Brain microvascular endothelial cell (primary cell): Measurements from ENCODE around the gene DLGAP1.

Source experiments
- DNase-seq: peaks from one replicate; pipeline ENCODE4 v3.0.0-alpha.2; 2020
- H3K27ac ChIP-seq: fragments of 250-450 bp; sonication (Bioruptor Pico); 2 replicates; pipeline ENCODE4 v1.5.1; 2020; ENCODE audit warnings: mild to moderate bottlenecking, moderate library complexity
- H3K27me3 ChIP-seq: fragments of 250-450 bp; sonication (Bioruptor Pico); replicated peaks from 2 replicates; pipeline ENCODE4 v1.5.1; 2020; ENCODE audit warnings: mild to moderate bottlenecking
- H3K36me3 ChIP-seq: fragments of 250-450 bp; sonication (Bioruptor Pico); replicated peaks from 2 replicates; pipeline ENCODE4 v1.5.1; 2020; ENCODE audit warnings: mild to moderate bottlenecking
- H3K4me3 ChIP-seq: 2 replicates; pipeline ENCODE4 v1.5.1; 2011; ENCODE audit warnings: low read depth, mild to moderate bottlenecking, control low read depth, low read length, moderate library complexity
- CTCF ChIP-seq: IDR thresholded peaks from 2 replicates; pipeline ENCODE4 v1.5.1; 2011; ENCODE audit warnings: low read depth, mild to moderate bottlenecking, moderate library complexity, low read length, control low read depth, inconsistent platforms; ENCODE audit errors: missing control alignments
- in situ Hi-C: cut with HindIII; loops from 2 replicates; pipeline ENCODE4 v1.10.0; 2017; ENCODE audit warnings: low sequenced_read_pairs, low pct_ligation_motif_present

Gene DLGAP1

GRCh38 chr18:3671176-3671575, 783.9 kb downstream of the DLGAP1 start:
- Histone ChIP-seq H3K36me3 (no peaks in the 10 kb centered on the region), H3K27ac (no peak overlapping the region), H3K4me3 (no peak overlapping the region), H3K27me3 (no peaks in the 10 kb centered on the region)
- no peak for DNase-seq
- no peak for TF ChIP-seq CTCF
- in situ Hi-C loops, result loop anchor here (25.0 kb wide), 1 partner anchor 384 kb away; no protein-coding TSS in a partner anchor

DNA sequence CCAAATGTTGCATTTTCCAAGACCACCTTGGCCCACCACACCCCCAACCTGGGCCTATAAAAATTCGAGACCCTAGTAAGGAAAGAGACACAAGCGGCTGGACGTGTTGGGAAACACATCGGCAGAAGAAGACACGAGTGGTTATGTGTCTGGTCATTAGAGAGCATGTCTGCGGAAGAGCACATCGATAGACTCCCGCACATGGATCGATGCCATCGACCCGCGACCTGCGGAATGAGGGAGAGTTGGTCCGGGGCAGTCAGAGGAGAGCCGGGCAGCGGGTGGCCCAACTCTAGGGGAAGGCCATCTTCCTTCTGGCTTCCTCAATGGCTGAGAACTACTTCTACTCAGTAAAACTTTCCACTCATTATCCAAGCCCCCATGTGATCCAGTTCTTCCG, 785.7 kb downstream of the DLGAP1 start:
- no peaks in the 10 kb centered on the region for H3K36me3 ChIP-seq
- DNase-seq, result no peak
- no peak overlapping the region for H3K27ac ChIP-seq
- H3K4me3 ChIP-seq, result no peak overlapping the region
- no peak for TF ChIP-seq CTCF
- H3K27me3 ChIP-seq, result no peaks in the 10 kb centered on the region
- in situ Hi-C loops, result loop anchor here (25.0 kb wide), 1 partner anchor 382 kb away; no protein-coding TSS in a partner anchor

DNA sequence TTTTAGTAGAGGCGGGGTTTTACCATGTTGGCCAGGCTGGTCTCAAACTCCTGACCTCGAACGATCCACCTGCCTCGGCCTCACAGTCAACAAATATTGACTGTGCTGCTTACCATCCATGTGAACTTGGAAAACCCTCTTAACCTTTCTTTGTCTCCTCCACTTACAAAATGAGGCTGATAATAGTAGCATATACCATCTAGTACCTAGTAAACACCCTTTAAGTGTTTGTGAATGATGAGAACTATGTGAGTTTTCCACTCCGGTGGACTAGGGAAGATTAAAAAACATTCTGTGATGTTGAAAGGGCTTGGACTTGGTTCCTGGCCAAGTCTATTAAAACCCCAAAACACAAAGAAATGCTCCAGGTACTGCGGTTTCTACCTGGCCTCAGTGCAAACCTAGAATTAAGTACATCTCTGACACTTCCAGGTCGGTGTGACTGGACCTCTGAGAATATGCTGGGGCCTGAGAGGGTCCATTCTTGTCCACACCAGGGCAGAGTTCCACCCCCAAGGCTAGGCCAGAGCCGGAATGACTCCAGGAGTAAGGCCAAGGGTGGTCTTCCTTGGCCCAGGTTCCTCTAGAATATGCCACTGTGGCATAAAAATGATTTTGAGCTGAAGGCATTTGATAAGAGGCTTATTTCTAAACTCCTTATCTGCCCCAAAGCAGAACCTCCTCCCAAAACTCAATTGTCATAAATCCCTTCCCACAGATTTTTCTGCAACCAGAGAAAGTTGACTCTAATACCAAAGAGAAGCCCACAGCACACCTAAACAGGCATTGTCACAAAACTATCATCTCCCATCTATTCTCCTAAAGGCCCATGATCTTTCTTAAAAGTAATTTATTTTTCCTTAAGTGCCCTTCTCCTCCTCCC, 787.6 kb downstream of the DLGAP1 start:
- no peak for DNase-seq
- in situ Hi-C loops, result loop anchor here (25.0 kb wide), 1 partner anchor 380 kb away; no protein-coding TSS in a partner anchor
- H3K27me3 ChIP-seq, result no peaks in the 10 kb centered on the region
- H3K36me3 ChIP-seq, result no peaks in the 10 kb centered on the region
- H3K4me3 ChIP-seq, result no peak overlapping the region
- H3K27ac ChIP-seq, result no peak overlapping the region
- no peak for TF ChIP-seq CTCF

DNA sequence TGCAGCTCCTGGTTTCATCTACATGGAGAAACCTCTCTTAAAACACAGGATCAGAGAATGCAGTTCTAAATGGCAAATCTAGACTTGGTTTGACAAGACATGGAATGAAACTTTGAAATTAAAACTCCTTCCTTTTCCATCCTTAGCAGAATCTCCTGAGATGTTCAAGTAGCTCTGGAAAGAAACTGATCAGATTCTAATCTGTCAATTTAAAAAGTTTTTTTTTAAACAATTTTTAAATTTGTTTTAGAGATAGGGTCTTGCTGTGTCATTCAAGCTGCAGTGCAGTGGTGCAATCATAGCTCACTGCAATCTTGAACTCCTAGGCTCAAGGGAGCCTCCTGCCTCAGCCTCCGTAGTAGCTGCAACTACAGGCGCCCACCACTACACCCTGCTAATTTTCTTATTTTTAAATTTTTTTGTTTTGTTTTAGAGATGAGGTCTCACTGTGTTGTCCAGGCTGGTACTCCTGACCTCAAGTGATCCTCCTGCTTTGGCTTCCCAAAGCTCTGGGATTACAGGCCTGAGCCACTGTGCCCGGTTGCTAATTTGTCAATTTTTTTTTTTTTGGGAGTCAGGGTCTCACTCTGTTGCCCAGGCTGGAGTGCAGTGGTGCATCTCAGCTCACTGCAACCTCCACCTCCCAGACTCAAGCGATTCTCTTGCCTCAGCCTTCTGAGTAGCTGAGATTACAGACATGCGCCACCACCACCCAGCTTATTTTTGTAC, 788.4 kb downstream of the DLGAP1 start:
- no peak overlapping the region for H3K27ac ChIP-seq
- in situ Hi-C loops, result loop anchor here (25.0 kb wide), 1 partner anchor 379 kb away; no protein-coding TSS in a partner anchor
- DNase-seq, result no peak
- no peak overlapping the region for H3K4me3 ChIP-seq
- TF ChIP-seq CTCF, result no peak
- no peaks in the 10 kb centered on the region for H3K27me3 ChIP-seq
- H3K36me3 ChIP-seq, result no peaks in the 10 kb centered on the region

GRCh38 chr18:3665780-3666525, 789.2 kb downstream of the DLGAP1 start:
- DNase-seq, result peak; percentile 85
- H3K27ac ChIP-seq, result peak overlapping the region; percentile 49
- H3K36me3 ChIP-seq, result no peaks in the 10 kb centered on the region
- H3K27me3 ChIP-seq, result no peaks in the 10 kb centered on the region
- peak overlapping the region; percentile 13 for H3K4me3 ChIP-seq
- TF ChIP-seq CTCF, result peak; percentile 92
- in situ Hi-C loops, result loop anchor here (25.0 kb wide), 1 partner anchor 379 kb away; no protein-coding TSS in a partner anchor
